Endometrial microvascular endothelial cells (primary cell): Measurements from ENCODE around the gene ABCC4. TPM values are rescaled to one million over a fixed set of nuclear protein-coding genes. Genes with fewer than 3 reads are reported as not detected.
"Not testable (repeated sequence)": the region's sequence is repeated elsewhere in the genome, so short reads cannot be mapped to it uniquely, and the experiment has no call there.

Source experiments
- in situ Hi-C: cut with HindIII; loops from 2 replicates; pipeline ENCODE4 v1.10.0; 2017; ENCODE audit warnings: low sequenced_read_pairs, low pct_unique_long_range_greater_than_20kb; ENCODE audit errors: inconsistent ontology term
- total RNA-seq: library from RNA; depleted of rRNA; stranded (reverse); fragments of >200 nt; gene quantifications from one replicate; pipeline ENCODE4 v1.2.3, GENCODE V29; 2015; ENCODE audit errors: inconsistent ontology term

Gene ABCC4
- total RNA-seq, 1 donor from 2014 or later: 27.6 TPM

DNA sequence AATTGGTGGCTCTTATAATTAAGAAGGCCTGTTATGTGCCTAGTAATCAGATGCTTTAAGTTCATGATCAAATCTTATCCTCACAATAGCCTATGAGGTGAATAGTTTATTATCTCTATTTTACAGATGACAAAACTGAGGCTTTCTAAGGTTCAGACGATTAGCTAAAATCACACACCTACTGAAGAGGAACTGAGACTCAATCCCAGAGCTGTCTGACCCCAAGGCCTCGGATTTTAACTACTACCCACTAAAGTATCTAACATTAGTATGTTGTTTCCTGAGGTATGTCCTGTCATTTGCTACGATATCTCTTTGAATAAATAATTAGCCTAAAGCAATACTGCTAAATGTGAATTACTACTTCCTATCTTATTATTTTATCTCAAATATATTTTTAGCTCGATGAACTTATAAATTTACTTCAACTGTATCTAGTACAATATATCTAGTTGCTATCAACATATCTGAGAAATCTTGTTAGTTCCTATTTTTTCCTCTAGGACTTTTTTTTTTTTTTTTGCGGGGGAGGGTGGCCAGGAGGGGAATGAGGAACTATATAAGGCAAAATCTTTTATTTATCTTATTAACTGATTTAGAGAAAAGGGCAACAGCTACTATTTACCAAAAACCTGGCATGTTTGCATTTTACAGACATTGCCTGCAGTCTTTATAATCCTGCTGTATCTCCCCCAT is 118.5 kb downstream of the ABCC4 start:
- in situ Hi-C loops: no loop called here

DNA sequence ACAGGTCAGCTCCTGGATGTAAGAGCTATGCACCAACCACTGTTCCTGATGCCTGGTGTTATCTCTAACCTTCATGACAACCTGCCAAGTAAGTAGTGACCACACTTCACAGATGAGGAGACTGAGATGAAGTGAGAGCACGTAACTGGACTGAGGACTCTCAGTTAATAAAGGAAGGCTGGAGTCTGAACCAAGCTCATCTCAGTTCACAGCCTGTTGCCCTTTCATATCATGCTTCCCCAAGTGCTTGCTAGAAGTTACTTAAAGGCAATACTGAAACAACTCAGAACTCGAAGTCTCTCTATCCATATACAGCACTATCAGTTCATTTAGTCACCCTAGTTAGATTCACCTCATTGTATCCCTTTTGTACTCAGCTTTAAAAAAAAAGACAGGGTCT is 119.7 kb downstream of the ABCC4 start:
- in situ Hi-C loops: no loop called here

DNA sequence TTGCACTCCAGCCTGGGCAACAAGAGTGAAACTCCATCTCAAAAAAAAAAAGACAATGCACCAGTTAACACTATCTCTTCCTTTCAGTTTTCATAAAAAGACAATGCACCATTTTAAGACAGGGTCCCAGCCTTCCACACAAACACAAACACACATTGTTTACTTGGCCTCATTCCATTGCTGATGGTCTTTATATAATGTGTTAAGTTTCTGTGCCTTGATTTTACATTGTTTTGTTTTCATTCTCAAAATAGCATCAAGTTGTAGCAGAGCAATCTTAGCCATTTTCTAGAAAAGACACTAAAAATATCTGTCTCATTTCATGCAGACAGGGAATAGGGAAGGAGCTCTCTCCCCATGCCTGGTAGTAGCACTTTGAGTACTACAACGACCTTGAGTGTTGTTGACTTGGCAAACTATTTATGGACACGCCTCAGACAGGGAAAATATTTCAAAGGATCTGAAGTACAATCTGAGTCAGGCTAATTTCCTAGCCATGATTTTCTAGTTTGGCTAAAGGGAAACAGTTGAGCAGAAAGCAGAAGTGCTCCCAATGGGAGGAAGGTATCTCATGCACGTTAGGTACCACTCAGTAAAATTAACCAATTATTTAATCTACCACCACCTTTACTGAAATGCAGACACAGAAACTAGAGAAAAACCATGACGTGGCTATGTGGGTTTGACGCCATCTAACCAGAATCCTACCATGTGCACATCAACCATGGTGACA is 120.6 kb downstream of the ABCC4 start:
- in situ Hi-C loops: no loop called here

GRCh38 chr13:95176611-95177259 is 124.5 kb downstream of the ABCC4 start:
- in situ Hi-C loops: no loop called here

DNA sequence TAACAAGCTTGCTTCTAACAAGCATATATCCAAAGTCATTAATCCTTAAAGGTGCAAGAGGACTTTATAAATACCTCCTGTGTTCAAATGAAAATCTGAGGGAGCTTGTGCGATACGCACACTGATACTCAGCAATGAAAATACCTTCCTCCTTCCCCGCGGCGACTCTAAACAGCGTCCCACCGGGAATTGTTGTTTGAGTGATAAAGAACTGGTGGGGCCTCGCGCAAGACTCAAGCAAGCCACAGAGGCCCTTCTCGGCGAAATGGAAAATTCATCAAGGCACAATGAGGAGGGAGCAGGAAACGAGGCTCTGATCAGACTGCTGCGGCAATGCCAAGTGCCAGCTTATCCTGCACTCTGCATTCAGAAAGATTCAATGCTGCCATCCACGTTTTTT is 126.7 kb downstream of the ABCC4 start:
- in situ Hi-C loops: no loop called here

GRCh38 chr13:95168191-95168590 is 133.1 kb downstream of the ABCC4 start:
- in situ Hi-C loops: no loop called here

GRCh38 chr13:95167003-95167402 is 134.2 kb downstream of the ABCC4 start:
- in situ Hi-C loops: not testable (repeated sequence)

- in situ Hi-C loops: no loop called here
These were observed 136.4 kb downstream of the ABCC4 start for GRCh38 chr13:95164830-95165229.

- in situ Hi-C loops: no loop called here
These were observed 140.9 kb downstream of the ABCC4 start for GRCh38 chr13:95160112-95160906.

DNA sequence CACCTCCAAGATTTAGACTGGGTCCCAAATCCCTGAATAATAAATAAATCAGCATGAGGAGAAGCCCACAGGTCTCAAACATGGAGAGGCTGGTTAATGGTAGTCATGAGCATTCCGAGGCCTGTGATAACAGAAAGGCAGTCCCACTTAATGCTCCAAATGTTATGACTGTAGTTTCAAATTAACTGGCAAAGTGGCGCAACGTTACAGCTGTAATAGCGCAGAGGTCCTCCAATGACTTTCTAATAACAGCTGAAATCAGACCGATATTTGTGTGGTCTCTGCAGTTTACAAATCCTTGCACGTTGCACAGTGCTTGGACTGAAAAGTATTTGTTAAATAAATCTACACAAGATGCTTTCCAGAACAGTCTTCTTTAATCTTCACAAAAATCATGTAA is 141.8 kb downstream of the ABCC4 start:
- in situ Hi-C loops: no loop called here

DNA sequence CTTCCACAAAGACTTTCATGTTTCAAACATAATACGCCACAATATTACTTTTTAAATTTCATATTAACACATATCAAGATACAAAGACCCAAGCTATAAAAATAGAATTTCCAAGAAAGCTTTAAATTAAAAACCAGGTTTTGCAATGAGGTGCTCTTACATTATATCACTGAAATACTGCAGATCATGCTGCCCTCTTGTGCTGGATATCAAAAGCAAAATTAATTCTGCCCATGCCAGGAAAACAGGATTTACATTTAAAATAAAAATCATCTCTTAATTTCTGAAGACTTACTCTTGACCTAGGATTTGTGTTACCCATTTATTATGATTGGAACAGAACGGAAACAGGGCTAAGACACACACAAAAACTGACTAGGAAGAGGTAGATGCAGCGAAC is 145.0 kb downstream of the ABCC4 start:
- in situ Hi-C loops: no loop called here

DNA sequence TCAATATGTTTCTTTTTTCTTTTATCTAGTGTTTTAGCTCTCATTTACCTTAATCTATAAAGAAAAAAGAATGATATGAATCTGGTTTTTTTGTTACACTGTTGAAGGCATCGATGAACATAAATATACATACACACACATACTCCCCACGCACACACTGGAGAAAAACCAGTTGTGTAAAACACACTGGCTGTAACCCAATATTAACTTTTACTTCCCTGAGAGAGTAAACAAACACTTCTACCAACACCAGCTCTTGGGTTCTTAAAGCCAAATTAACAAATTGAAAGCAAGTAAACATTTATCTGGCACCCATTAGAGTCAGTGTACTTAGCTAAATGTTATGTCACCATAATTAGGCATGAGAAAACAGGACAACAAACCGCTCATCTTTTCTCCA is 145.7 kb downstream of the ABCC4 start:
- in situ Hi-C loops: no loop called here

DNA sequence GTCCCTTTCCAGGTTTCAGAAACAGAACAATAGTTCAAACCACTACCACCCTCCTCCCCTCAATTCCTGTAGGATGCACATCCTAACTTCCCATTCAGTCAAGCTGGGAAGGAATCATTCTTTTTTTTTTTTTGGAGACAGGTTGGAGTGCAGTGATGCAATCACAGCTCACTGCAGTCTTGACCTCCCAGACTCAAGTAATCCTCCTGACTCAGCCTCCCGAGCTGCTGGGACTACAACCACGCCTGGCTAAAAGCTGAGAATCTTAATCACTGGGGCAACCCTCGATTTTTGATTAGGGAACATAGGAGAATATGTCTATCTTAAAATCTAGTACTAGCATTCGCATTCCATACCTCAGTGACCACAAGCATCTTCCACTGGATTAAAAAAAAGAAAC is 146.2 kb downstream of the ABCC4 start:
- in situ Hi-C loops: no loop called here

GRCh38 chr13:95154413-95154886 is 146.8 kb downstream of the ABCC4 start:
- in situ Hi-C loops: no loop called here

GRCh38 chr13:95153647-95154412 is 147.4 kb downstream of the ABCC4 start:
- in situ Hi-C loops: no loop called here

DNA sequence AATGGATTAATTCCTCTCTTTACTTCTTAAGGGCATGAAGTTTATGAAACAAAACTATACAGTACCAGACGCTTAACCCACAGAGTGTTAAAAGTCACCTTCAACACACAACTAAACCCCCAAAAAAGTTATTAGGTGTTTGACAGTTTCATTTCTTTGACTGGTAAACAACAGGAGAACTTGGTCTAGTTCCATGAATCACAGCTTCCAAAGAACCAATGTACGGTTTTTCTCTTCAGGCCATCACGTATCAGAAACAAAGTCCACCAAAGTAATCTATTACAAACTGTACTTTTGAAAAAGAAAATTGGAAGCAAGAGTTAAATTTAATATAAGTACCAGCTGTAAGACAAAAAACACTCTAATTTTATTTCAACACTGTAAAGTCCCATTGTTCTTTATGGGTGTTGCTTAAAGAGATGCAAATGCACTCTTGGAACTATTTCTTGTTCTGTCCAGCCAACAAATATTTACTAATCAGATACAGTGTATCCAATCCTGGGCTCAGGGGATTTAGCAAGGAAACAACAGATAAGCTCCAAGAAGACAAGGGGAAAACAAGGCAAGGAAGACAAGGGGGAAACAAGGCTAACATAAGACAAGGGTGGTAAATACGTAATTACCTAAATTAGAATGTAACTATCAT is 149.2 kb downstream of the ABCC4 start:
- in situ Hi-C loops: no loop called here

GRCh38 chr13:95150555-95150954 is 150.7 kb downstream of the ABCC4 start:
- in situ Hi-C loops: no loop called here

GRCh38 chr13:95146486-95146885 is 154.8 kb downstream of the ABCC4 start:
- in situ Hi-C loops: no loop called here
